Stimulated activated CD8-positive, alpha-beta memory T cell treated with anti-CD3 and anti-CD28 coated beads, Interleukin-12 subunit alpha, Interleukin-12 subunit beta, amount 100 ng/mL, for 24 hours (primary cell): ENCODE results near the gene NLRP12.
"Not testable (repeated sequence)": the region's sequence is repeated elsewhere in the genome, so short reads cannot be mapped to it uniquely, and the experiment has no call there.

Source experiments
- DNase-seq: peaks from one replicate; pipeline ENCODE4 v3.0.0-alpha.2; 2020; ENCODE audit errors: extremely low read depth

NLRP12 gene

DNA sequence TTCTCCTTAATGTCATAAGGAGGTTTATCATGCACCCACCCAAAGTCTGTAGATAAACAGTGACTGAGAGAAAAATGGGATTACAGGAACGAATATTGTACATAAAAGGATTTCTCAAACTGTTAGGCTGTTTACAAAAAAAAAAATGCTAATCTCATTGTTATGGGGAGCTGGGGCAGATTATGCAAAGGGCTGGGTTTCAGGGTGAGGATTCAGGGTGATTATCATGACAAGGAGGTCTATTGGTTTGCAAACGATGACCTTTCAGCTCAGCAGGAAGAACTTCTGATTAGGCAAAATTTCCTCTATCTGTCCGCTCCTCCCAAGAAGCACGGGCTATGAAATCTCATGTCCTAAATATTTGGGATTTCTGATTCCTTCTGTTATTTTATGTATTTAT, 41.4 kb downstream of the NLRP12 start:
- DNase-seq = no peak

DNA sequence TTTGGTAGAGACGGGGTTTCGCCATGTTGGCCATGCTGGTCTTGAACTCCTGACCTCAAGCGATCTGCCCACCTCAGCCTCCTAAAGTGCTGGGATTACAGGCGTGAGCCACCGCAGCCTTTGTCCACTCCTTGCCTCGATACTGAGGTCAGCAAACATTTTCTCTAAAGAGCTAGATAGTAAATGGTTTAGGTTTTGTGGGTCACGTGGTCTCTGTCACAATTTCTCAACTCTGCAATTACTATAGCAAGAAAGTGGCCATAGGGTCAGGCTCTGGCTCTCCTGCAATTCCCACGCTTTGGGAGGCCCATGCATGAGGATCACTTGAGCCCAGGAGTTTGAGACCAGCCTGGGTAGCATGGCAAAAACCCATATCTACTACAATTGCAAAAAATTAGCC, 42.8 kb downstream of the NLRP12 start:
- not testable (repeated sequence) for DNase-seq

DNA sequence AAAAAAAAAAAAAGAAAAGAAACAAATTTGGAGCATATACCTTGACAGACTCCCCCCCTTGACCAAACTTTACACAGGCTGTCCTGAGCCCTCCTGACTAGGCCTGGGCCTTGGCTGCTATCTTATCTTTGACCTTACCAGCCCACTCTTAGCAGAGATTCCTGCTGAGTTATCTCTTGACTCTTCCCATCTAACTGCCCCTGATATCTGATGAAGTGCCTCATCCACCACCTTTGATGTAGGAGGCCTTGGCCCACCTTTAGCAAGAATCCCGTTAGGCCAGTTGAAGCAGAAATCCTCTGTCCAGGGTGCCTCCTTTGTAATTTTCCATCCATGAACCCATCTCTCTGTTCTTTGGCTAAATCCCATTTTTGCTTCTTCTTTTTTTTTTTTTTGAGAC, 43.6 kb downstream of the NLRP12 start:
- DNase-seq = no peak

DNA sequence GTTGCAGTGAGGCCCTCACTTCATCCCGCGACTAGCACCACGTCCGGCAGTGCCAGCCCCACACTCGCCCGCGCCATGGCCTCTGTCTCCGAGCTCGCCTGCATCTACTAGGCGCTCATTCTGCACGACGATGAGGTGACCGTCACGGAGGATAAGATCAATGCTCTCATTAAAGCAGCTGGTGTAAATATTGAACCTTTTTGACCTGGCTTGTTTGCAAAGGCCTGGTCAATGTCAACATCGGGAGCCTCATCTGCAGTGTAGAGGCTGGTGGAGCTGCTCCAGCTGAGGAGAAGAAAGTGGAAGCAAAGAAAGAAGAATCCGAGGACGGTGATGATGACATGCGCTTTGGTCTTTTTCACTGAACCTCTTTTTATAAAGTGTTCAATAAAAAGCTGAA, 48.6 kb downstream of the NLRP12 start:
- no peak for DNase-seq

DNA sequence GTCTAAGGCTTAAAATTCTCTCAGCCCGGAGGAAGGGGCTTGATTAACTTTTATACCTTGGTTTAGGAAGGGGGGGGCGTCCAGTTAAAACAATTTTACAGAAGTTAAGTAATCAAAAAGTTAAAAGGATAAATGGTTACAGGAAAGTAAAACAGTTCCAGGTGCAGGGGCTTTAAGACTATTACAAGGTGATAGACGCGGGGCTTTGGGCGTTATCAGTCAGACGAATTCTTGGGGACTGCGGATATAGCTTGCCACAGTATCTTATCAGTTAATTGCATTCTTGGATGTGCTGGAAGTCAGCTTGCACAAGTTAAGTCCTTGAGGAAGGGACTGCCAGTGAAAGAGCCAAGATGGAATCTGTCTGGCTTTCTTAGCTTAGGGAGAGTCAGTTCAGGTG, 49.6 kb downstream of the NLRP12 start:
- not testable (repeated sequence) for DNase-seq

DNA sequence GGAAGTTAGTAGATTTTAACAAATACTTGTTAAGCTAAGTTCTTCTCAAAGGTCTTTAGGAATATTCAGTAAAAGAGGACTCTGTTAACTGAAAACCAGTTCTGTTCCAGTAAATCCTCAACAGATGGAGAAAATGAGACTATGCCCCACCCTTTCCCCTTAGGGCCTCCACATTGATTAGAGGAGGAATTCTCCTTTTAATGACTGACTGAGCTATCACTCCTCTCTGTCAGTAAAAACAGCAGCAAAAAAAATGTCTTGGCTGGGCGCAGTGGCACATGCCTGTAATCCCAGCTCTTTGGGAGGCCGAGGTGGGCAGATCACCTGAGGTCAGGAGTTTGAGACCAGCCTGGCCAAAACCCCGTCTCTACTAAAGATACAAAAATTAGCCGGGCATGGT, 50.1 kb downstream of the NLRP12 start:
- DNase-seq = no peak

DNA sequence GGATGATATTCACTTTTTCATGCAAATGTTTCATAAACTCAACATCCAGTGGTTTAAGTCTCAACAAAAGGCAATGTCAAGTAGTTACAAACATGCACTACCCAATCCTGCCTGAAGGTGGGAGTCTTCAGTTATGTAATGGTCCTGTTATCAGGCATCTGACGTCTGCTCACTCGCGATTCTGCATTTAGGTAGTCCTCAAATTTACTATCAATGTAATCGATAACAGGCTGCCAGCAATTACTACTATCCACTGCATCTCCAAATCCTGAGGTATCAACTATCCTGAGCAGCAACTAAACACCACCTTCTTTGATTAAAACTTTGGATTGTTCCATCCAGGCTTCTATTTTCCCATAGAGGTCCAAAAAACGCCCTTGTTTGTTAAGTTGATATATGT, 51.2 kb downstream of the NLRP12 start:
- DNase-seq = no peak

DNA sequence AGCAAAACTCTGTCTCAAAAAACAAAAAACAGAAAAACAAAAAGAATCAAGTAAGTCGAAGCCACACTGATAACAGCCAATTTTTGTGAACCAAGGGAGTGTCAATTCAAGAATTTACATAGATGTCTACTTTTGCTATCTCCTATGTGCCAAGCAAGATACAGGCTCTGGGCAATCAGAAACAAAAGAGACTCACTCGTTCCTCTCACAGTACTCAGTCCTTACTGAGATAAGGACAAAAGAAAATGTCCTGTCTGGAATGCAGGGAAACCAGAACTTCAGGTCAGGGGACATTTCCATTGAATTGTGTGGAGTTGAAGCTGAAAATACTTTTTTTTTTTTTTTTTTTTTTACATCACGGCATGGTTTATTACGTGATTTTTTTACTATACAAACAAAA, 53.0 kb downstream of the NLRP12 start:
- DNase-seq = no peak

DNA sequence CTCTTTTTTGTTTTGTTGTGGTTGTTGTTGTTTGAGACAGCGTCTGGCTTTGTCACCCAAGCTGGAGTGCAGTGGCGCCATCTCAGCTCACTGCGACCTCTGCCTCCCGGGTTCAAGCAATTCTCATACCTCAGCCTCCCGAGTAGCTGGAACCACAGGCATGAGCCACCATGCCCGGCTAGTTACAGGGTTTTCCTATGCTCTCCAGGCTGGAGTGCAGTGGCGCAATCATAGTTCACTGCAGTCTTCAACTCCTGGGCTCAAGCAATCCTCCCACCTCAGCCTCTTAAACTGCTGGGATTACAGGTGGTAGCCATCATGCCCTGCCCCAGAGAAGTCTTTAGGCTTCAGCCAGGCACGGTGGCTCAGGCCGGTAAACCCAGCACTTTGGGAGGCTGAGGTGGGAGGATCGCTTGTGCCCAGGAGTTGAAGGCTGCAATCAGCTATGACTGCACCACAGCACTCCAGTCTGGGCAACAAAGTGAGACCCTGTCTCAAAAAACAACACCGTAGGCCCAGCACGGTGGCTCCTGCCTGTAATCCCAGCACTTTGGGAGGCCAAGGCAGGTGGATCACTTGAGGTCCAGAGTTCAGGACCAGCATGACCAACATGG, 54.3 kb downstream of the NLRP12 start:
- DNase-seq = not testable (repeated sequence)

DNA sequence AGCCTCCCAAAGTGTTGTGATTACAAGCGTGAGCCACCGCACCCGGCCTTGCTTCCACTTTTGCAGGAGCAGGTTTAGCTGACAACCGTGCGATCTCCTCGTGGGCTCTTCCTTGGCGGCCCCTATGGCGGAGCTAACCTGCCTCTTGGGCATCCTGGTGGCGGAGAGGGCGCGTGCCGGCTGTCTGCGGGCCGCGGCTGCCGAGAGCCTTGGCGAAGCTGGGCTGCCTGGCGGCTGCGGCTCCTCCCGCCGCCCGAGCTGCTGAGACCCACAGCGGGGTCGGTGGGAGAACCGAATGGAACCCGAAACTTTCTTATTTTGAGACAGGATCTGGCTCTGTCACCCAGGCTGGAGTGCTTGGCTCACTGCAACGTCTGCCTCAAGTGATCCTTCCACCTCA, 55.7 kb downstream of the NLRP12 start:
- DNase-seq = no peak

DNA sequence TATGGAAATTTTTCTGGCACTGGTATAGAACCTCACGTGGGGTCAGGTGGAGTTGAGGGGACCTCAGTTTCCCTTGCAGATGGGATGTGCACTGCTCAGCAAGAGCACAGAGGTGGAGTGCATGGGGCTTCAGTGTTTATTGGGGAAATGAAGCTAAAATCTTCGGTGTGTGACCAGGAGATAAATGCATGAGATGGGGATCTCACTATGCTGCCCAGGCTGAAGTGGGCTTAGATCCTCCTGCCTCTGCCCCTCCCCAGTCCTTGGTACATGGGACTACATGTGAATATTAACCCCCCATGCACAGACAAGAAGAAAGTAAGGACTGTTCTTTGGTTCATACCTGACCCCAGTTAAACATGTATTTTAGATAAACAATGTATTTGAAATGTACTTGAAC, 65.1 kb downstream of the NLRP12 start:
- not testable (repeated sequence) for DNase-seq
